Measurements from ENCODE around the gene TRAF7.

The TRAF7 gene

DNA sequence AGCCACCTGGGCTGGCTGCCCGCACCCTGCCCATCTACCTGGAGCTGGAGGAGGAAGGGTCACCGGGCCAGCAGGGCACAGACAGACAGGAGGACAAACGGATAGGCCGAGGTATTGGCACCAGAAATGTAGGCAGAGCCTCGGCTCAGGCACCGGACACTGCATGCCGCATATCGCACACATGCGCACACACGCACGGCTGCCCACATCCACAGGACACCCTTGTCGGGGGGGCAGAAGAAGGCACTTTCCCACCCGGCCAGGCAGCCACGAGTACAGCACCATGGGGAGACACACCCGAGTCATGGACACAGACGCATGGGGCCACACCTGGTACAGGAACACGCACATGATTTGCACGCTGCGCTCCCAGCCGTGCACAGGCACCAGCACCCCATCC is 26.4 kb downstream of the TRAF7 start:
- DNase-seq (ENCODE audit: low spot score): no peak

DNA sequence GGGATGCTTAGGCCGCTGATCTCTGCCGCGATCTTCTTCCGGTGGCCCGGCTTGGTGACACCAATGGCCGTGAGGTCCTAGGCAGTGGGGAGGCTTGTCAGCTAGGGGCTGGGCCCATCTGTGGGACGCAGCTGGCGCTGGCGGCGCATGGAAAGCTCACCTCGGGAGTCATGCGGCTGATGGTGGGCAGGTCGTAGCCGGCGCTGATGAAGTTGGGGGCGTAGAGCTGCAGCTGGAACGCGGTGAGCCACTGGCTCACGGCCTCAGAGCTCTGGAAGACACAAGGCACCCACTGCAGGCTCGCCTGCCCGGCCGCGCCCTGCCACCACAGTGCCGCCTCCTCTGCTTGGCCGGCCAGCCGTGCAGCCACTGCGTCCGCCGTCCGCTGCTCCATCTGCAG is 28.1 kb downstream of the TRAF7 start:
- no peak for DNase-seq (ENCODE audit: low spot score)

DNA sequence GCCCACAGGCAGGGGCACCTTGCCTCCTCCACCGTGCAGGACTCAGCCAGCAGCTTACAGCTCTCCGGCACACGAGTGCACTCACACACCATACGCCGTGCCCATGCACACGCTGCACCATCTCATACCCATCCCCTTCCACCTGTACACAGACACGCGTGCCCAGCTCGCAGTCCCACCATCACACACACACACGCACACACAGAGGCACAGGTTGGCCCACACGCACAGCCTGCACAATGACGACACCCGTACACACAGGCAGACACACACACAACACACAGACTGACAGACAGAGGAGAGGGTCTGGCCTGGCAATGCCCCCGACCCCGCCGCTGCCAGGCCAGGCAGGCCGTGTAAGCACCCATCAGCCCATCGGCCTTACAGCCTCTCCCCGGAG is 28.8 kb downstream of the TRAF7 start:
- DNase-seq (ENCODE audit: low spot score): no peak

DNA sequence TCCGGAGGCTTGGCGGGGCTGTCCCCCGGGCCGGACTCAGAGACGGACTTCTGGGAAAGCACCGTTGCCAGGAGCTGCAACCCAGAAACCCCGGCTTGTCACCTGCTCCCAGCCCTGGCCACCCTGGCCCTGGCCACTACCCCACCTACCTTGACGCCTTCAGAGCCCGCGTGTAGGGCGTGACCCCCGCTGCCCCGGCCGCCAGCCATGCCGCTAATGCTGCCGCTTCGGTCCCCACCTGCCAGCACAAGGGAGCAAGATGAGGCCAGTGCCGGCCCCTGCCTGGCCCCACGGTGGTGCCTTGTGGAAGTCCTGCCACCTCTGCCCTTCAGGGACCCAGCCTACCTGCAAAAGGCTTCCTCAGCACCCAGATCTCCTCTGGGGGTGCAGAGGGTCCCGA is 29.4 kb downstream of the TRAF7 start:
- no peak for DNase-seq (ENCODE audit: low spot score)

DNA sequence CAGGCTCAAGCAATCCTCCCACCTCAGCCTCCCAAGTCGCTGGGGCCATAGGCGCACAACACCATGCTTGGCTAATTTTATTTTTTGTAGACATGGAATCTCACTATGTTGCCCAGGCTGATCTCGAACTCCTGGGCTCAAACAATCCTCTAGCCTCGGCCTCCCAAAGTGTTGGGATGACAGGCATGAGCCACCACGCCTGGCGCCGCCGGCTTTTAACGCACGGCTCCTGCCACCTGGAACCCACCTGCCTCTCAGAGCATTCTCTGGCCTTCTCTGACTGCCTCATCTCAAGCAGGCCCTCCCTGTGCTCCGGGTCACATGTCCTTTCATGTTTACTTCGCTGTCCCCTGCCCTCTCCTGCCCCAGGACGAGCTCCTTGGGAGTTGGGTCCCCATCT is 30.5 kb downstream of the TRAF7 start:
- no peak for DNase-seq (ENCODE audit: low spot score)

DNA sequence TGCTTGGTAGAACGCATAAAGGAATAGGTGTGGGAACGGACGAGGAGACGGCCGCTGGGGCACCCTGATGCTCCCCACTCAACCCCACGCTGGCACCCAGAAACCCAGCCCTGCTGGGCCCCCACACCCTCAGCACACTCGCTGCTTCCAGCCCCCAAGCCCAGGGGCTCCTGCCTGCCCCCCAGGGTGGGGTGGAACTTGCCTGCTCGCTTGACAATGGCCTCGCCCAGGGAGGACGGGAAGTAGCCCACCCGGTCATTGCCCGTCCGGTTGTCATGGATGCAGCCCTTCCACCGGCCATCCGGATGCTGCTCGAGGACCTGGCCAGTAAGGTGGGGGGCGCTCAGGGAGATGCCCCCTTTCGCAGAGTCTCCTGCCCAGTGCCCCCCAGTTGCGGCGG is 30.9 kb downstream of the TRAF7 start:
- DNase-seq (ENCODE audit: low spot score): no peak

DNA sequence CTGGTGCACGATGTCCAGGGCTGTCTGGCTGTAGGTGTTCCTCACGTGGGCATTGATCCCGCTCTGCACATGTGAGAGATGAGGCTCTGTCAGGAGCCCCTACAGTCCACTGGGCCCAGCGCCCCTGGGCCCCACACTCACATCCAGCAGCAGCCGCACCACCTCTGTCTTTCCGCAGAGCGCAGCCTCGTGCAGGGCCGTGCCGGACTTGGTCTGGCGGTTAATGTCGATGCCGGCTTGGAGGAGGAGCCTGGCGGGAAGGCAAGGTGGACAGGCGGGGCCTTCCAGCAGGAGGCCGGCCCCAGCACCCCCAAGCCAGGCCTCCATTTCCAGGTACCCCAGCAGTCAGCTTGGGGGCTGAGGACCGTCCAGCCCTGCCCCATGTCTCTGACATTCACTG is 31.6 kb downstream of the TRAF7 start:
- no peak for DNase-seq (ENCODE audit: low spot score)

DNA sequence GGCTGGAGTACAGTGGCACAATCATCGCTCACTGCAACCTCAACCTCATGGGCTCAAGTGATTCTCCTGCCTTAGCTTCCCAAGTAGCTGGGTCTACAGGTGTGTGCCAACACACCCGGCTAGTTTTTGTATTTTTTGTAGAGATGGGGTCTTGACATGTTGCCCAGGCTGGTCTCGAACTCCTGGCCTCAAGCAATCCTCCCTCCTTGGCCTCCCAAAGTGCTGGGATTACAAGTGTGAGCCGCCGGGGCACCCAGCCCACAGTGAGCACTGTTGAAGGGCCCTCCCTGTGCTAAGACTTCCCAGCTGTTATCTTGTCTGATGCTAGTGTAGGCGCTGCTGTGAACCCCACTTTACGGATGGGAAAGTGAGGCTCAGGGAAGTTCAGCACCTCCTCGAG is 32.8 kb downstream of the TRAF7 start:
- DNase-seq (ENCODE audit: low spot score): no peak

DNA sequence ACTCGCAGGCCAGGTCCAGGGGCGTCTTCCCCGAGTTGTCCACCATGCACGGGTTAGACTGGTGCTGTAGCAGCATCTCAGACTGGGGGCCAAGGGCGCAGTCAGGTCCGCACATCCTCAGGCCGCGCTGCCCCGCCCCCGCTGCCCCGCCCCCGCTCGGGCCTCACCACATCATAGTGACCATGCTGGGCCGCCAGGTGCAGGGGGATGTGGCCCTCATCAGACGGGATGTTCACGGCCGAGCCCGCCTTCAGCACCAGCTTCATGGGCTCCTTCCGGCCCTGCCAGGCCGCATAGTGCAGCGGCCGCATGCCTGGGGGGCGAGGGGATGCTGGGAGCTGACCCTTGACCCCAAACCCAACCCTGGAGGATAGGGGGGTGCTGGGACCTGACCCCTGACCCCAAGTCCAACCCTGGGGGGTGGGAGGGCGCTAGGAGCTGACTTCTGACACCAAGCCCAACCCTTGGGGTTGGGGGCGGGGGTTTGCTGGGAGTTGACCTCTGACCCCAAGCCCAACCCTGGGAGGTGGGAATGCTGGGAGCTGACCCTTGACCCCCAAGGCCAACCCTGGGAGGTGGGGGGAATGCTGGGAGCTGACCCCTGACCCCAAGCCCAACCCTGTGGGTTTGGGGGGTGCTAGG is 33.8 kb downstream of the TRAF7 start:
- no peak for DNase-seq (ENCODE audit: low spot score)

DNA sequence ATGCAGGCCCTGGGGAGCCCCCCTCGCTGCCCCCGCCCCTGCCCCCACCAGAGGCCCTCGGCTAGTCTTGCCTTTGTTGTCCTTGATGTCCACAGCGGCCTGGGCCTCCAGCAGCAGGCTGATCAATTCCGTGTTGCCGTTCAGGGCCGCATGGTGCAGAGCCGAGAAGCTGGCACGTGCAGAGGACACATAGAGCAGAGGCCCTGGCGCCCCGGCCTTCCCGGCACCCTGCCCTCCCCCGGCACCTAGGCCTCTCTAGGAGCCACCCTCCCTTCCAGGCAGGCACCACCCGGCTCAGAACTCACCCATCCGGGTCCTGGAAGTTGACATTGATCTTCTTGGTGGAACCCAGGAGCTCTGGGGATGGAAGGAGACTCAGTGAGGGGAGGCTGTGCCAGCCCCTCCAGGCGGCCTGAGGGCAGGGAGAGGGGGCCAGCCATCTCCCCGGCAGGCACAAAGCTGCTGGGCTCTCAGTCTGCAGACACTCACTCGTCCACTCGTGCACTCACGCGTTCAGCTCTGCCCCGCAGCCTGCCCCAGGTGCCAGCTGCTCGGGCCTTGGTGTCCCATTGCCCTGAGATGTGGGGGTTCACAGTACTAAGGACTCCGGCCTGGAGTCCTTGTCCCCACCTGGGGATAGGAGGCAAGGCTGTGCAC is 34.5 kb downstream of the TRAF7 start:
- no peak for DNase-seq (ENCODE audit: low spot score)

DNA sequence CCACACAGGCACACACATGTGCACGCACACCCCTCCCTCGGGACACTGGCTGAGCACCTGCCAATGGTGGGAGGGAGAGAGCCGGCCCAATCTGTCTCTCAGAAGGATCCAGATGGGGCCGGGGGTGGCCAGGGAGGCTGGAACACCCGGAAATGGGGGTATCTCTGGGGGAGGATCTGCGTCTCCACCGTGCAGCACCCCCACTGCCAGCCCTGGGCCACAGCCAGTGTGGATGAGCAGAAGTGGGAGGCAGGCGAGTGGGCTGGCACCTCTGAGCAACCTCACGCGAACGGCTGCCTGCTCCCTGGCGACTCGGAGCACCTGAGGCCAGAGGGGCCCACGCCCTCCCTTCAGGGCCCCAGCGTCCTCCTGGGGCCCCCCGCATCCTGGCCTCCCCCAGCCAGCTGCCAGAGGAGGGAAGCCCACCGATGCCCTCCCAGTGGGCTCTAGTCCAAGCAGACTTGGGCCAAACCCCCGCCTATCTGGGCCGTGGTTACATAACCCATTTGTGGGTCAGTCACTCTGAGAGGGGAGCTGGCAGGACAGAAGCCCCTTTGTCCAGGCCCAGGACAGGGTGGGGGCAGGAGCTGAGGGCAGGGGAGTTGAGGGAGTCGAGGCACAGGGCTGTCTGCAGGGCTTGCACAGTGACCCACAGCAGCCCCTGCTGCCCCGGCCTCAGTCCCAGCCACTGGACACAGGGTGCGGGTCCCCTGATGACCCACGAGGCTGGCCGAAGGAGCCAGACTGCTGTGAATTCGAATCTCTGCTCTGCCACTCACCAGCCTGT is 35.3 kb downstream of the TRAF7 start:
- peak; percentile 41 for DNase-seq (ENCODE audit: low spot score)

DNA sequence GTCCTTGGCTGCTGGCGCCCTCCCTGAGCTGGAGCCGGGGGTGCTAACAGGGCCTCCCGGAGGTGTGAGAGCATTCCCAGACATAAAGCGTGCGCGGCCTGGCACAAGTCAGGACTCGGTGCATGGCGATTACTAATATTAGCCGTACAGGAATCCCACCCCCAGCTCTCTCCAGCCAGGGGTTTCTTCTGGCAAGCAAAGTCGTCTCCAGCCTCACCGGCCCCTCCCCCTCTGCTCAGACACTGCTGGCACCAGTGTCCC is 35.8 kb downstream of the TRAF7 start:
- DNase-seq (ENCODE audit: low spot score): no peak

DNA sequence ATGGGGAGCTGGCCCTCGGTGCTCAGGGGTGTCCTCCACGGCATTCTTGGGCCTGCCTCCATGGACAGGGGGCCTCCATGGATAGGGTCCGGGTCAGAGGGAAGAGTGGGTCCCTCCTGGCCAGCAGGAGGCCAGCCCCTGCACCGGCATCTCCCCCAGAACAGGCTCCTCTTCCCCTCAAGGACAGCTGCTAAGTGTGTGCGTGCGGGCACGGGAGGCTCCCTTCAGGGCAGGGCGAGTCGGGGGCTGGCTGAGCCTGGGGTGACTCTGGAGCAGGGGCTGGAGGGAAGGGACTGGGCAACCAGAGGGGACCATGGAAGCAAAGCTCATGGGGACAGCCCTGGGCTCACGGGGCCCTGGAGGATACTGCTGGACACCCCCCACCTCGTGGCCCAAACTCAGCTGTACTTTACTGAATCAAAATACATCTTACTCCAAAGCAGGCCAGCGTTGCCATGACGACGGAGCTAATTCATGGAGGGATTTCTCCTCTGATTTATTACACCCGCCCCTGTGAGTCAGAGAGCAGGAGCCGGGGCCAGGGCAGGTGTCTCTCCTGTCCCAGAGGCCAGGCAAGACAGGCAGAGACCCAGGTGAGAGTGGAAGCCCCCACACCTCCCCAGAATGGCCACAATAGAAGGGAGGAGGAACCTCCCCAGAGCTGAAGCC is 38.7 kb downstream of the TRAF7 start:
- no peak for DNase-seq (ENCODE audit: low spot score)

DNA sequence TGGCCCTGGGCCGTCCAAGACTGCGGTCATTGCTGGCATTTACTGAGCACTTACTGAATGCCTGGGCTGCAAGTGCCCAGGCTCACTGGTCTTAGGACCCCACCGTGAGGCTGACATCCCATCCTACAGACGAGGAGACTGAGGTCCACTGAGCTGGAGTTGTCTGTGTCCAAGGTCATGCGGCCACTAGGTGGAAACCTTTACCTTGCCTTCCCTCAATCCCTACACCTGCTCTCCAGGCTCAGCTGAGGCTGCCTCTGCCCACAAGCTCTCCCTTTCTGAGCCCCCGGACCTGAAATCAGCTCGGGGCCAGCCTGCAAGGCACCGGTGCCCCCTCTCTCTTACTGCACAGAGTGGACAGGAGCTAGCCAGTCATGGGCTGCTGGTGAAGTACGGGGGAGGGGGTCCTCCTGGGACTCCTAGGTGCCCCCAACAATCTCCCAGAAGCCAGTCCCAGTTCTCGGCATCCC is 39.3 kb downstream of the TRAF7 start:
- no peak for DNase-seq (ENCODE audit: low spot score)

DNA sequence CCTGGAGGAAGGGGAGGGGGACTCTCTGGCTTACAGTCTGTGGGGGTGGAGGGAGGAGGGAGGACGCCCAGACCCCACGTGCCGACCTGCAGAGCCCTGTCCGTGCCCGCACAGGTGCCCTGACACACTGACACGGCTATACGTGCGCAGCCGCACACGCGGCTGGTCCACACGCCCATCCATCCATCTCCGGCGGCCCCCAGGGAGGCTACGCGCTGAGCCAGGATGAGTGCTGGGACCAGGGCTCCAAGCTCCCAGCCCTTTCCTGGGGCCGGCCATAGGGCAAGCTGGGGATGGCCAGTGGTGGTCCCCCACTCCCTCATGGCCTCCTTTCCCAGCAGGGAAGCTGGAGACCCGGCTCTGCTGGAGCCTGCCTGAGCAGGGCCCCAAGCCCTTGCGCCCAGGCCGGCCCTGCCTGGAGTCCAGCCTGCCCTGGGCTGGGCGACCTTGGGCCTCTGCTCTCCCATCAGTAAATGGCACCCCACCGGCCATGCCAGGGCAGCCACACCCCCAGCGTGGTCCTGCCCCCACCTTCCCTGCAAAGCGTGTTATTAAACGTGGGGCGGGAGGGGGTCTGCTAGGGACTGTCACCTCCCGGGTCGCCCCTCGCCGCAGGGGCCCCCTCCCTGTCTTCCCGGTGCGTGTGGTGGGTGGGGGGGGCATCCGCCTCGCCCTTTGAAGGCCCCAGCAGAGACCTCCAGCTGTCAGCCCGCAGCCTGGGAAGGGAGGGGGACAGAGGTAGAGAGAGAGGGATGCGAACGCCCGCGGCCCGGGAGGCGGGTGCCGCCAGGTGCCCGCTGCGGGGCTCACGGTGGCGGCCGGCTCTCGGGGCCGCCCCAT is 40.0 kb downstream of the TRAF7 start:
- no peak for DNase-seq (ENCODE audit: low spot score)

DNA sequence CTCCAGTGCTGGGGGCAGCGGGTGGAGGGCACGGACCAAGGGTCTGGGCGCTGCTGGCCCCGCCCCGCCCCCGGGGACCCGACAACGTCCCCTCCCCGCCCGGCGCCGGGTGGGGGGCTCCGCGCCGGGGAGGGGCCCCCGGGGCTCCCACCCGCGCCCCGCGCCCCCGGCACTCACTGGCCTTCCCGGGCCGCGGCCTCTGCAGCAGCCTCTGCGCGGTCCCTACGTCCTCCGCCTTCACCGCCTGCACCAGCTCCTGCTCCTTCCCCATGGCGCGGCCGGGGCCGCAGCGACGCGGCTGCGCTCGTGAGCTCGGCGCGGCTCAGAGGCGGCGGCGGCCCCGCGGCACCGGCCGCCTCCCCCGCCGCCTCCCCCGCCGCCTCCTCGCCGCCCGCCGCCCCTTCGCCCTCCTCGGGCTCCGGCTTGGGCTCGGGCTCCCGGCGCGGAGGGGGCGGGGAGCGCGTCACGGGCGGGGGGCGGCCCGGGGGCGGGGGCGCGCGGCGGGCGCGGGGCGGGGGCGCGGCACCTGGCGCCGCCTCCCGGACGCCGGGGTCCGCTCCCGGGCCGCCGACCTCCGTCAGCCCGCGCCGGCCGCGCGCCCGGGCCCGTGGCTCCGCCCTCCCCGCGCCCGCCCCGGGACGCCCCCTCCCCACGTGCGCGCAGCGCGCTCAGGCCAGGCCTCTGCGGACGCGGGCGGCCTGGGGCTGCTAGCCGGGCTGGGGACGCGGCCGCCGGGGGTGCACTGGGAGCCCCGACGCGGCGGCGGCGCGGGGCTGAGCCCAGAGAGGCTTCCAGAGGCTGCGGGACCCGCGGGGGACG is 40.8 kb downstream of the TRAF7 start, which contains the start of gene CASKIN1:
Gene CASKIN1 (minus strand): TSS at position 444 of the 819 bp plus-strand sequence. CDS start 173 bp downstream, at position 271.
- DNase-seq (ENCODE audit: low spot score): no peak

DNA sequence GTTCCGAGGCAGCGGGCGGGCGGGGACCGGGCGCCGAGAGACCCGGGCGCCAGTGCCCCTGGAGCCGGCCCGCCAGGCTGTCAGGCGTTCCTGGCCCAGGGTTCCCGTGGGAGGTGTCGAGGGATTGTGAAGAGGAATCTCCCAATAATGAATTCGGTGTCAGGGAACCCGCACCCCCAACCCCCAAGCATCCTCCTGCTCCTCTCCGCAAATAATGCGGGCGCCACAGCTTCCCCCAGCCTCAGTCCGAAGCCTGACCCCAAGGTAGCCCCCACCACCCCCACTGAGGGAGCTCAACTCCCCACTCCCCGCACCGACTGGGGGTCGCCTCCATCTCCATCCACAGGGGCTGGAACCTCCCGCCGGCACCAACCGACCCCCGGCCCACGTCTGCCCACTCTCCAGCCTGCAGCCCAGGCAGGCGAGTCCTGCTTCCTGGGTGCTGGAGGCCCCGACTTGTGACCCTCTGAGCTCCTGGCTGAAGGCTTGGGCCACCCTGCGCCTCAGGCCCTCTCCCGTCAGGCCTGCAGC is 41.5 kb downstream of the TRAF7 start:
- DNase-seq (ENCODE audit: low spot score): no peak

DNA sequence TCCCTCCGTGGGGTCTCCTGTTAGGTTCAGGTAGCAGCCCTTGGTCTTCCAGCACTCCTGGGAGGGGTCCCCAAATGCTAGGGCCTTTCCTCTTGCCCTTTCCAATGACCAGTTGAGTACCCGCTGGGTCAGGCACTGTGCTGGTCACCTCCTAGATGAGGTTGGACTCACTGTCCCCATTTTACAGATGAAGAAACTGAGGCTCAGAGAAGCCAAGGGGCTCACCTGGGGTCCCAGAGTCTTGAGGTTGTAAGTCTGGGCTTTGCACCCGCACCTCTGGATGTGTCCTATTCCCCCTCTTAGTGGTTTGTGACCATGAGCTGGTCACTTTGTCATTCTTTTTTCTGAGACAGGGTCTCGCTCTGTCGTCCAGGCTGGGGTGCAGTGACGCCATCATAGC is 42.2 kb downstream of the TRAF7 start:
- no peak for DNase-seq (ENCODE audit: low spot score)

DNA sequence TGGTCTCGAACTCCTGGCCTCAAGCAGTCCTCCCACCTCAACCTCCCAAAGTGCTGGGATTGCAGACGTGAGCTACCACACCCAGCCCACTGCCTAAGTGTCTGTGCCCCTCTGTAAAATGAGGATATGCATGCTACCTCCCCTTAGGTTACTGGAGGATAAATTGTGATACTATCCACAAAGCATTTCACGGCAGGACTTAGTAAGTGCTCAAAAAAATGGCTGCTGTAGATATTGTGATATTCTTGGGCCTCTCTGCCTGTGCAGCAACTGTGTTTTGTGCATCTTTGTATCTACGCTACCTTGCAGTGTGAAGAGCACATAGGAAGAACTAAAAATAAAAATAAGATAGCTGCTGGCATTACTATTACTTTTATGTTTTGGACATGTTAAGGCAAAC is 42.7 kb downstream of the TRAF7 start:
- no peak for DNase-seq (ENCODE audit: low spot score)

DNA sequence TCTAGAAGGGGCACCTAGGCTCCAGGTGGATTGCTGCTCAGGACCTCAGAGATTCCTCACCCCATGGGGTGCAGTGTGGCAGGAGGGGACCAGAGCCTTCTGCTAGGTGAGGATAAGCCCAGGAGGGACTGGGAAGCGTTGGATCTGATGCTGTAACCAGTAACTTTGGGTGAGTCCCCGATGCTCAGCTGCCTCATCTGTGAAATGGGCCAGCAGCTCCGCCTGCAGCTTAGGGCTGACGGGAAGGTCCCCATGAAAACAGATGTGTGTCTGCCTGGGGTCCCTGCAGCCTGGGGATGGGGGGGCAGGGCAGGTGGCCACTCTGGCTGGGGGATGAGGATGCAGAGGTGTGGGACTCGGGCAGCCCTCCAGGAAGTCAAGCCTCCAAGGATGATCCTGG is 43.5 kb downstream of the TRAF7 start:
- no peak for DNase-seq (ENCODE audit: low spot score)

DNA sequence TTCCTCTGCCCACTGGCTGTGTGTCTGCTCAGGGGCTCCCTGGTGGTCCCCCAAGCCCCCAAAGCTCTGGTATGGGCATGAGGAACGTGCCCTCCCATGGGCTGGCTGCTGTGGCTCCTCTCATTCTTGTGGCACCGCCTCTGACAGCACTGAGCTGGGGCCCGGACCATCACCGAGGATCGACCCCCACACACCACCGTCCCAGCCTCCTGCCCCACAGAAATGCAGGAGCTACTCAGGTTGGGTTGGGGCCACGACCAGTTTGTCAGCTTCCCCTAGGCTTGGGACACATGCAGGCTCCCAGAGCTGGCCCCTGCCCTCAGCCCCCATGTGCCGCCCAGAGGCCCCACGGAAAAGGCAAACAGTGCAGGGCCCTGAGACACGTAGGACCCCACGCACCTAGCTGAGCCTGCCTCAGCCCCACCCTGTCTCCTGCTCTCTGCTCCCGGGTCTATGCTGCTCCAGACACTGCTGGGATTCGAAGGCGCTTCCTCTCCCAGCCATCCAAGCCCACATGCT is 44.1 kb downstream of the TRAF7 start:
- no peak for DNase-seq (ENCODE audit: low spot score)
